Neutrophil (primary cell): ENCODE measurements around the gene TCF20.

Source experiments
- H3K27ac ChIP-seq: fragments of 200-600 bp; sonication (generic); 2 replicates; pipeline ENCODE4 v1.5.1; 2016; ENCODE audit warnings: mild to moderate bottlenecking, moderate library complexity
- H3K27me3 ChIP-seq: fragments of 200-600 bp; sonication (generic); 2 replicates; pipeline ENCODE4 v1.6.0; 2016; ENCODE audit warnings: mild to moderate bottlenecking
- H3K36me3 ChIP-seq: fragments of 200-600 bp; sonication (generic); 2 replicates; pipeline ENCODE4 v1.5.1; 2017
- H3K4me1 ChIP-seq, 2 experiments: fragments of 200-600 bp in 1 of 2; sonication (generic) in 1 of 2; 1 replicate in 1 of 2; 2 replicates in 1 of 2; pipeline versions ENCODE4 v1.5.1 to v1.6.1; 2013 to 2016; ENCODE audit warnings: low read depth in 1 of 2, low read length in 1 of 2, mild to moderate bottlenecking in 1 of 2, moderate library complexity in 1 of 2; ENCODE audit not compliant: control insufficient read depth in 1 of 2, insufficient read depth in 1 of 2
- H3K4me3 ChIP-seq, 2 experiments: fragments of 200-600 bp in 1 of 2; sonication (generic) in 1 of 2; 1 replicate in 1 of 2; 2 replicates in 1 of 2; pipeline ENCODE4 v1.5.1; 2013 to 2016; ENCODE audit warnings: low read depth in 1 of 2, low read length in 1 of 2, mild to moderate bottlenecking in 1 of 2, moderate library complexity in 1 of 2
- H3K9me3 ChIP-seq: fragments of 200-600 bp; sonication (generic); 2 replicates; pipeline ENCODE4 v1.5.1; 2016
- CTCF ChIP-seq: fragments of 200-600 bp; sonication (generic); IDR thresholded peaks from 2 replicates; pipeline ENCODE4 v1.5.1; 2016; ENCODE audit warnings: antibody characterized with exemption

TCF20 gene

GRCh38 chr22:42233879-42234278, 36.6 kb downstream of the TCF20 start:
- no peaks in the 10 kb centered on the region for H3K4me1 ChIP-seq
- H3K27ac ChIP-seq, result no peak overlapping the region
- TF ChIP-seq CTCF, result no peak
- H3K4me3 ChIP-seq, result no peak overlapping the region
- no peaks in the 10 kb centered on the region for H3K9me3 ChIP-seq
- H3K27me3 ChIP-seq, result no peaks in the 10 kb centered on the region
- peaks cover 4% of the 10 kb centered on the region for H3K36me3 ChIP-seq

GRCh38 chr22:42231929-42232328, 38.5 kb downstream of the TCF20 start:
- H3K9me3 ChIP-seq, result no peaks in the 10 kb centered on the region
- H3K27me3 ChIP-seq, result no peaks in the 10 kb centered on the region
- H3K36me3 ChIP-seq, result peaks cover 4% of the 10 kb centered on the region
- no peak overlapping the region for H3K4me3 ChIP-seq
- TF ChIP-seq CTCF, result no peak
- H3K27ac ChIP-seq, result no peak overlapping the region
- H3K4me1 ChIP-seq, result peaks cover 0 to 7% of the 10 kb centered on the region in 2 experiments

GRCh38 chr22:42229455-42230149, 40.9 kb downstream of the TCF20 start:
- no peak for TF ChIP-seq CTCF
- Histone ChIP-seq H3K27ac (no peak overlapping the region), H3K36me3 (peaks cover 4% of the 10 kb centered on the region), H3K4me1 (peaks cover 0 to 7% of the 10 kb centered on the region in 2 experiments), H3K27me3 (no peaks in the 10 kb centered on the region), H3K4me3 (no peak overlapping the region), H3K9me3 (no peaks in the 10 kb centered on the region)

- Histone ChIP-seq H3K27me3 (no peaks in the 10 kb centered on the region), H3K4me1 (peaks cover 0 to 7% of the 10 kb centered on the region in 2 experiments), H3K9me3 (no peaks in the 10 kb centered on the region), H3K4me3 (no peak overlapping the region), H3K27ac (no peak overlapping the region), H3K36me3 (peaks cover 4% of the 10 kb centered on the region)
- no peak for TF ChIP-seq CTCF
These were observed 42.0 kb downstream of the TCF20 start for GRCh38 chr22:42228483-42228882.

- no peak overlapping the region for H3K4me3 ChIP-seq
- H3K27me3 ChIP-seq, result no peaks in the 10 kb centered on the region
- peaks cover 4% of the 10 kb centered on the region for H3K36me3 ChIP-seq
- no peak overlapping the region for H3K27ac ChIP-seq
- TF ChIP-seq CTCF, result no peak
- peaks cover 0 to 7% of the 10 kb centered on the region in 2 experiments for H3K4me1 ChIP-seq
- H3K9me3 ChIP-seq, result no peaks in the 10 kb centered on the region
These were observed 43.0 kb downstream of the TCF20 start for GRCh38 chr22:42227435-42227834.
